Activated gamma-delta T cell treated with Interleukin-2 at 50 U/mL for 16 hours (primary cell): ENCODE results near the gene ZFYVE27.
A peak's percentile ranks its signal among the peaks of the same experiment; 100 is the strongest.
"Not testable (repeated sequence)": the region's sequence is repeated elsewhere in the genome, so short reads cannot be mapped to it uniquely, and the experiment has no call there.

Experiments
- DNase-seq: peaks from one replicate; pipeline ENCODE4 v3.0.0-alpha.2; 2020

ZFYVE27 gene

GRCh38 chr10:97736902-97737769 lies at the start of gene ZFYVE27:
TSS of gene ZFYVE27 (plus strand) at chr10:97737128. CDS start at chr10:97738478, 1,350 bp downstream.
- peak; percentile 95 for DNase-seq

DNA sequence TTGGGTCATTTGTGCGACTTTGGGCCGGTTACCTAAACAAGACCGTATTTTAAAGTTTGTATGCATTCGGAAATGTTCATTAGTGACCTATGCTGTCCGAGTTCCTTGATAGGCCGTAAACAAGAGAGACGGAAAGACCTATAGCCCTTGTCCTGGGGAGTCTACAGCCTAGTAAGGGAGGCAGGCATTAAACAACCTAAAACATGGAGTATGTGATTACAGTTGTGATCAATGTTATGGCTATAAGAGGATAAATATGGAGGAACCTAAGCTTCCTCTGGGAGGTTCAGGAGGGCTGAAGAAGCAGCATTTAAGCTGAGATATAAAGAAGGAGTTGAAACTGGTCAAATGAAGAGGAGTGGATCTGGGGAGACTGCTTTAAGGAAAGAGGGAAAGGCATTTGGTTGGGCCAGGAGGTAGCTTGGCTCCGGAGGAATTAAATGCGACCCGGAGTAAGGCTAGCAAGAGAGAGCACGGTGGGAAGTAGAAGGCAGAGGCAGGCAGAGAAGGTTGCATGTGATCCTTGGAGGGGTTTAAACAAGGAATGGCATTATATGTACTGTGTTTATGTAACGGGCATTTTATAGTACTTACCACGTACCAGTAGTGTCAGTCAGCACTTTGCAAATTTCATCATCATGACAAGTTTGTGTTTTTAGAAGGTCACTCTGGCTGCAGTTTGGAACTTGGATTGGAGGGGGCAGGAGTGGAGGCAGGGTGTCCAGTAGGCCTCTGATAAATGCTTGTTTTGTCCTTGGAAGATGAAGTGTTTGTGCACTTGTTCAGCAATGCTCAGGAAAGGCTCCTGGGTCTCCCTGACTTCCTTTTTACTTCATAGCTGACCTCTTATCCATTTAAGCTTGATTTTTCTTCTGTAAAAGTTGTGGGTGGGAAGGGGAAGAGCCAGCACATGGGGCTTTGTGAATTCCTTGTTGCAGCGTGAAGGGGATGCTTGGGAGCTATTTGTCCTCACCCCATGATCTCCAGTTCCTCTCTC lies 48.8 kb upstream of the ZFYVE27 start:
- DNase-seq = no peak

DNA sequence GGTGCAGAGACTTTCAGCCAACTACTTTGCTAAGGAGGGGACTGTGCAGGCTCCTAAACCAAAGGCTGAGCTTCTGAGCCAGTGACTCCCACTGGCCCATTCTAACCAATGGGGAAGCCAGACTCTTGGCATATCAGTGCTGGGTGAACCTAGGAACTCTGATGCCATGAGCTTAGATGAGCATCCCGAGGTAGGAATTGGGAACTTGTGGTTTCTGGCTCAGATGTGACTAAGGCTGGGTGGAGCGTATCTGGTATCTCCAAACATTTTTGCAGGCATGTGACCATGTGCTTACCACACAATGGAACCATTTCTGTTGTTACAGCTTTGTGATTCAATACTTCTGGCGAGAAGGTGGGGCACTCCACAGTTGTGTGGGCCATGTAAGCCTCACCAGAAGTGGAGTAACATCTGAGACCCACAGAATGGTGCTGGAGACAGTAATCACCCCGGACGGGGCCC lies 47.3 kb upstream of the ZFYVE27 start:
- no peak for DNase-seq

- DNase-seq = no peak
These were observed 46.8 kb upstream of the ZFYVE27 start for GRCh38 chr10:97690133-97690532.

DNA sequence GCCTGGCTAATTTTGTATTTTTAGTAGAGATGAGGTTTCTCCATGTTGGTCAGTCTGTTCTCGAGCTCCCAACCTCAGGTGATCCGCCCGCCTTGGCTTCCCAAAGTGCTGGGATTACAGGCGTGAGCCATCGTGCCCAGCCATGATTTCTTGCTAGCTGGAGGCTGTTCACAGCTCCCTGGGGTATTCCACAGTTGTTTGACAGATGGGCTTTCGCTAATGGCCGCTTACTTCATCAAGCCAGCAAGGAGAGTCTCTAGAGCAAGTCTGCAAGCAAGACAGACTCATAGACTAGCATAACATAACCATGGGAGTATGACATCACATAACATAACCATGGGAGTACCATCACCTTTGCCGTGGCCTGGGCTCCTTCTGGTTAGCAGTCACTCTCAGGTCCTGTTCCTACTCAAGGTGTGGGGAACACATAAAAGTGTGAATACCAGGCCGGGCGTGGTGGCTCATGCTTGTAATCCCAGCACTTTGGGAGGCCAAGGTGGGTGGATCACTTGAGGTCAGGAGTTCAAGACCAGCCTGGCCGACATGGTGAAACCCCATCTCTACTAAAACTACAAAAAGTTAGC lies 38.8 kb upstream of the ZFYVE27 start:
- DNase-seq = not testable (repeated sequence)

DNA sequence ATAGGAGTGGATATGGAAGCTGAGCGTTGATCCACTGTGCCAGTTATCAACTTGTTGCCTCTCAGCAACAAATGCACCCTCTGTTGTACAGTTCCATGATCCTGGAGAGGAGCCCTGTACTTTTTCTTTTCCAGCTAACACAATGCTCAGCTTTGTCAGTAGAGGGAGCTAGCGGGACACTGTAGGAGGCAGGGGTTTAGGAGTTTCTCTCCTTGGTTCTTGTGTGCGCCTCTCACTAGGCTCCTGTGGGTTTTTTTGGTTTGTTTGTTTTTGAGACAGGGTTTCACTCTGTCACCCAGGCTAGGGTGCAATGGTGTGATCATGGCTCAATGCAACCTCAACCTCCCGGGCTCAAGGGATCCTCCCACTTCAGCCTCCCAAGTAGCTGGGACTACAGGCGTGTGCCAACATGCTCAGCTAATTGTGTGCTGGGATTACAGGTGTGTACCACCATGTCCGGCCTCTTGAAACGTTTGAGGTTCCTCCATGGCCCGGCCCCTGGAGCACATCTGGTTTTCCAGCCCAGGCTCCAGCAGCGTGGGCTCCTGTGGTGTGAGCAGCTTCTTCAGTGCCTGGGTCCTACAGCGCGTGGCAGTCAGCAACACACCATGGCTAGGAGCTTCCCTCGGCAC lies 35.4 kb upstream of the ZFYVE27 start:
- peak; percentile 38 for DNase-seq

DNA sequence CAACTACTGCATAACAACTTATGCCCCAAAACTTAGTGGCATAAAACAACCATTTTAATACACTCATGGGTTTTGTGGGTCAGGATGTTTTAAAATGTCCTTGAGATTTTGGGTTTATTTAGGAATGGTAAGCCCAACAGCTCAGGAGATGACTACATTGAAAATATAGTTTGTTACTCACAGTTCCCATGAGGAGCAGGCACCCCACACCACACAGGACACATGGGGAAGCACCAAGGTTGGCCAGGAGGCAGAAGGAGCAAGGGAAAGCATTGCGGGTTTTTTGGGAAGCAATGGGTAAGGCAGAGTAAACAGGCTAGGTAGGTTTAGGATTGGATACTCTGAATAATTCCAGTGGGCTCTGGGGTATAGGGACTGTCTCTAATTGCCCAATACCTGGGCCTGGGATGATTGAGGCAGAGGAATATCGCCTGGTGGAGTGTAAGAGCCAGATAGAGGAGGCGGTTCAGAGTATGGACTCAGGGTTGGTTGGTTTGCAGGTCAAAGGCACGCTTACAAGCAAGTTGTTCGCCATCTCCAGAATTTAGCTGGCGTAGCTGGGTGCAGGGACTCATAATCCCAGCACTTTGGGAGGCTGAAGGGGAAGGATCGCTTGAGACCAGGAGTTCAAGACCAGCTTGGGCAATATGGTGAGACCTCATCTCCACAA lies 33.4 kb upstream of the ZFYVE27 start:
- DNase-seq = no peak

GRCh38 chr10:97704341-97704740 lies 32.6 kb upstream of the ZFYVE27 start:
- no peak for DNase-seq

GRCh38 chr10:97705006-97705670 lies 31.8 kb upstream of the ZFYVE27 start:
- DNase-seq = no peak

DNA sequence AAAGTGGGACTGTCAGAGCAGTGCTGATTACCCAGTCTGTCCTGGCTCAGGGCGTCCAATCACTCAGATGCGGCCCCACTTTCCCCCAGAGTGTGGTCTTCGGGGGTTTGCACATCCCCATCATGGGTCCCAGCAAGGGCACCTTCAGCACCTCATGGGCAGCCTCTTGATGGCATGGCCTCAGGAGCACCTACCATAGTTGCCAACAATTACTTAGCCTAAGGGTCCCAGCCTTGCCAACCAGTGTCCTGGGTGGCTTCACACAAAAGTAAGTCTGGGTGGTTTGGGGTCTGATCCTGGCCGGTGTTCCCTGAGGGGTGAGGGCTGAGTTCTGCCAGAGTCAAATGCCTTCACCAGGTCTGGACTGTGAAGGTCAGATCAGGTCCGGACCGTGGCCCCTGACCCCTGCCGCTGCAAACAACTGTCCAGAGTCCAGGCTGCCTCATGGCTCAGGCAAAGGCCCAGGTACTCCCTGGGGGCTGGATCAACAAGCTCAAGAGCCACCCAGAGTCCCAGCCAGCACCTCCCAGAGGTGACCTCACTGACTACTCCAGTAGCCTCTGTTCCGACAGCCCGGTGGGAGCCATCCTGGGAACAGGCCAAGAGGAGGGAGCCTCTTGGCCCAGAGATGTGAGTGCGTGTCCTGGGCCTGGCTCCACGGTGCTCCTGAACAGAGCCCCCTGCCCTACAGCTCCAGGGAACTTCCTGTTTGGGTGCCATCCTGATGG lies 29.6 kb upstream of the ZFYVE27 start:
- DNase-seq = no peak

- DNase-seq = no peak
These were observed 28.8 kb upstream of the ZFYVE27 start for GRCh38 chr10:97708167-97708566.

- peak; percentile 24 for DNase-seq
These were observed 27.7 kb upstream of the ZFYVE27 start for GRCh38 chr10:97708976-97709946.

DNA sequence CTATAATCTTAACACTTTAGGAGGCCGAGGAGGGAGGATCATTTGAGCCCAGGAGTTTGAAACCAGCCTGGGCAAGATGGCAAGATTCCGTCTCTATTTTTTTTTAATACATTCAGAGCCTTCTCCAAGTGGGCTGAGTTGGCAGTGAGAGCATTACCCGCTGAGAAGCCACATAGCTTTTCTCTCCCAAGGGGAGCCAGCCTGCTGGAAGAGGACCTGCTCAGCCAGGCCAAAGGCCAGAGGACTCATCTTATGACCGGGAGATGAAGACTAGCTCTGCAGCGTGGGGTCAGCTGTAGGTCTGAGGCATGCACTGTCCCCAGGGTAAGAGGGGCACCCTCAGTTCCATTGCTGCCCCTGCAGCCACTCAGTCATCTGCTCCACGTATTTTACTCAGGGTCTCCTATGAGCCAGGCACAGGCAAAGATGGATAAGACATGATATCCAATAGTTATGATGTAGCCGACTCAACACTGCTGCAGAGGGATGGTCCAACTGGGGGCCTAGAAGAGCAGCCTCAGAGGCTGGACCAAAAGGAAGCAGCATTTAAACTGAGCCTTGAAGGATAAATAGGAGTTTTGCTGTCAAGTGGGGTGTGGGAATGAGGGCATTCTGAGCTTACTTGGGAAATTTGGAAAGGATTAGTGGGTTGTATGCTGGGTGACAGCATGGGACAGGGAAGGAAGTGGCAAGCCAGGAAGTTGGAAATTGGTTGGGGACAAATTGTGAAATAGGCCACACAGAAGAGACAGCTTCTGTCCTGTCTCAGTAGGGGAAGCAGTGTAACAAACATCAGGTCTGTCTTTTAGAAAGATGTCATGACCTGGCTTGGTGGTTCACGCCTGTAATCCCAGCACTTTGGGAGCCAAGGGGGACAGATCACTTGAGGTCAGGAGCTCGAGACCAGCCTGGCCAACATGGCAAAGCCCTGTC lies 25.0 kb upstream of the ZFYVE27 start:
- no peak for DNase-seq

GRCh38 chr10:97713339-97713825 lies 23.5 kb upstream of the ZFYVE27 start, which contains the start of gene MARVELD1:
TSS of gene MARVELD1 (plus strand) at chr10:97713730. CDS start at chr10:97713877, 147 bp downstream.
- DNase-seq = no peak

GRCh38 chr10:97713826-97714400 lies 23.0 kb upstream of the ZFYVE27 start:
- DNase-seq = peak; percentile 44

DNA sequence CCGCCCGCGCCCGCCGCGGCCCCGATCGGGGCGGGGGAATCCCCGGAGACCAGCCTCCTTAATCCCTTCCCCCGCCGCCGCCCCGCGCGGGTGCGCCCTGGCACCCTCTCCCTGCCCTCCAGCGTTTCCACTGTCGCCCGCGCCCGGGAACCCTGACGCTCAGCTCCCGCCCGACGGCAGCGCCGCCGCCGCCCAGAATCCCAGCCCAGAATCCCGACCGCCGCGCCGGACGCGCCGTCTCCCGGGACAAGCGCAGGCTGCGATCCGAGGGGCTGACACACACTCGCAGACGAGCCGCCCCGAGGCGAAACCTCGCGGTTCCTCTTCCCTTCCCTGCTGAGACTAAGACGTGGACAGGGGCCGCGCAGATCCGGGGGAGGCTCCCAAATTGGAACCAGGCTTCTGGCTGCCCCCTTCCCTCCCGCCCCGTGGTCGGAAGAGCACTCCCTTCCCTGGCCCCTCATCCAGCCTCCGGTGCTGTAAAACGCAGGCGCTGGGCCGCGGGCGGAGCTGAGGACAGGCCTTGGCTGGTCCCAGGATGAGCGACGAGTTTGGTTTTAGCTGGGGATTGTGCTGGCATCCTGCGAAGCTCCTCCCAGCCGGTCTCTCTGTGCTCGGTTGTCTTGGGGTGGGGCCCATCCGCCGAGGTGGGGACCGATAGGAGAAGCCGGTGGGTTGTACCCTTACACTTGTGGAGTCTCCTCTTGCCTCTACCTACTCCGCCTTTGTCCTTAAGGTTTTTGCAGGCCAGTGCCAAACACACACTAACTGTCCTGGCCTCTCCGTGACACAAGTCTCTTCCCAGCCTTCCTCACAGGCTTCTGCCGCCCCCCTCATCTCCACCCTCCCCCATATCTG lies 22.3 kb upstream of the ZFYVE27 start:
- no peak for DNase-seq
